HL-60 (cell line): ENCODE measurements around the gene CDS2.

ENCODE experiments used
- DNase-seq, 2 experiments: peaks; one replicate each; pipeline ENCODE4 v3.0.0-alpha.2; 2010 to 2020; ENCODE audit warnings: low read depth in 1 of 2, low spot score in 1 of 2
- H3K27ac ChIP-seq: fragments of 250-450 bp; sonication (Bioruptor Pico); replicated peaks from 2 replicates; pipeline ENCODE4 v1.5.1; 2020; ENCODE audit warnings: mild to moderate bottlenecking, moderate library complexity
- H3K27me3 ChIP-seq: fragments of 250-450 bp; sonication (Bioruptor Pico); 2 replicates; pipeline ENCODE4 v1.5.1; 2021; ENCODE audit warnings: mild to moderate bottlenecking, moderate library complexity; ENCODE audit not compliant: insufficient read depth, poor library complexity, severe bottlenecking
- H3K4me3 ChIP-seq: replicated peaks from 2 replicates; pipeline ENCODE4 v1.5.1; 2011; ENCODE audit warnings: mild to moderate bottlenecking, control low read depth, low read length; ENCODE audit not compliant: insufficient read depth
- CTCF ChIP-seq: IDR thresholded peaks from one replicate; pipeline ENCODE4 v1.5.1; 2011; ENCODE audit warnings: low read length, control low read depth, inconsistent platforms; ENCODE audit not compliant: insufficient read depth
- GABPA ChIP-seq: IDR thresholded peaks from 2 replicates; pipeline ENCODE4 v1.6.1; 2012; ENCODE audit warnings: low read depth
- POLR2AphosphoS5 ChIP-seq: IDR thresholded peaks from 2 replicates; pipeline ENCODE4 v1.6.1; 2012; ENCODE audit warnings: low read depth
- REST ChIP-seq: IDR thresholded peaks from 2 replicates; pipeline ENCODE4 v1.6.1; 2012; ENCODE audit warnings: low read depth; ENCODE audit not compliant: insufficient replicate concordance
- SPI1 ChIP-seq: IDR thresholded peaks from 2 replicates; pipeline ENCODE4 v1.6.1; 2012; ENCODE audit warnings: low read depth, mild to moderate bottlenecking, borderline replicate concordance

The CDS2 gene

GRCh38 chr20:5183731-5184474 lies 57.1 kb downstream of the CDS2 start:
- Histone ChIP-seq H3K27me3 (no peaks in the 10 kb centered on the region), H3K27ac (no peak overlapping the region), H3K4me3 (no peak overlapping the region)
- no peak for DNase-seq
- TF ChIP-seq CTCF, result no peak
- no peak for TF ChIP-seq SPI1
- TF ChIP-seq POLR2AphosphoS5, result no peak
- no peak for TF ChIP-seq REST
- no peak for TF ChIP-seq GABPA

GRCh38 chr20:5184684-5185083 lies 57.9 kb downstream of the CDS2 start:
- Histone ChIP-seq H3K27ac (no peak overlapping the region), H3K27me3 (no peaks in the 10 kb centered on the region), H3K4me3 (no peak overlapping the region)
- TF ChIP-seq CTCF (no peak), POLR2AphosphoS5 (no peak), SPI1 (no peak), GABPA (no peak), REST (no peak)
- DNase-seq, result no peak

DNA sequence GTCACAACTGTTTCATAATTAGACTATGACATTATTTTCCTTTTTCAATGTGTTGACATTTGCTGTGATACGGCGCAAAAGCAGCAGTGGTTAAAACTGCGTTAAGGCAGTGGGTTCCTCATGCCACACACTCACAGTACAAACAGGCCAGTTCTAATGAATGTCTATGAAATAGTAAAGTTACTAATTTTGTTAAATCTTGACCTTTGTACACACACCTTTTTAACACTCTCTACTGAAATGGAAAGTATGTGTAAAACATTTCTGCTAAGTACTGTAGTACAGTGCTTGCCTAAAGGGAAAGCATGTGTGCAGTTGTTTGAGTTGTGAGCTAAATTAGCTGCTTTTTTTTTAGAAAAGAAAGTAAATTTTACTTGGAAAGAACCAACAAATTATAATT lies 60.3 kb downstream of the CDS2 start:
- no peaks in the 10 kb centered on the region for H3K27me3 ChIP-seq
- no peak overlapping the region for H3K27ac ChIP-seq
- H3K4me3 ChIP-seq, result no peak overlapping the region
- TF ChIP-seq CTCF, result no peak
- DNase-seq, result no peak

- Histone ChIP-seq H3K4me3 (no peak overlapping the region), H3K27me3 (no peaks in the 10 kb centered on the region), H3K27ac (no peak overlapping the region)
- no peak for DNase-seq
- TF ChIP-seq POLR2AphosphoS5 (no peak), CTCF (no peak), GABPA (no peak), SPI1 (no peak)
These were observed 61.9 kb downstream of the CDS2 start for GRCh38 chr20:5188736-5189135.
